GM18907 (cell line): Measurements from ENCODE around the gene PDZRN3.

Source experiments
- ATAC-seq: cut with Tn5 transposase; IDR thresholded peaks from one replicate; pipeline ENCODE4 v1.9.1; 2021; ENCODE audit warnings: mild to moderate bottlenecking, moderate library complexity; ENCODE audit not compliant: unreplicated experiment

The PDZRN3 gene

GRCh38 chr3:73624017-73624820 is 522 bp downstream of the PDZRN3 start:
- no peak for ATAC-seq

- no peak for ATAC-seq
Observed at GRCh38 chr3:73623346-73623745, 1.4 kb downstream of the PDZRN3 start.

- no peak for ATAC-seq
Observed at GRCh38 chr3:73622091-73622805, 2.5 kb downstream of the PDZRN3 start.

- ATAC-seq = no peak
Observed at GRCh38 chr3:73621388-73621787, 3.4 kb downstream of the PDZRN3 start.

GRCh38 chr3:73618461-73618860 is 6.3 kb downstream of the PDZRN3 start:
- ATAC-seq = no peak

- no peak for ATAC-seq
Observed at GRCh38 chr3:73616056-73616455, 8.7 kb downstream of the PDZRN3 start.

- ATAC-seq = no peak
Observed at GRCh38 chr3:73614419-73614818, 10.3 kb downstream of the PDZRN3 start.

- no peak for ATAC-seq
Observed at GRCh38 chr3:73611176-73611575, 13.6 kb downstream of the PDZRN3 start.

- ATAC-seq = no peak
Observed at GRCh38 chr3:73610493-73610892, 14.2 kb downstream of the PDZRN3 start.

GRCh38 chr3:73609655-73610054 is 15.1 kb downstream of the PDZRN3 start:
- ATAC-seq = no peak

GRCh38 chr3:73609315-73609641 is 15.5 kb downstream of the PDZRN3 start:
- ATAC-seq = no peak

GRCh38 chr3:73608456-73609314 is 16.1 kb downstream of the PDZRN3 start:
- no peak for ATAC-seq

GRCh38 chr3:73605861-73606260 is 18.9 kb downstream of the PDZRN3 start:
- no peak for ATAC-seq

GRCh38 chr3:73605412-73605811 is 19.3 kb downstream of the PDZRN3 start:
- ATAC-seq = no peak

GRCh38 chr3:73604451-73604850 is 20.3 kb downstream of the PDZRN3 start:
- no peak for ATAC-seq

- ATAC-seq = no peak
Observed at GRCh38 chr3:73603762-73604171, 21.0 kb downstream of the PDZRN3 start.

GRCh38 chr3:73602170-73602569 is 22.6 kb downstream of the PDZRN3 start:
- ATAC-seq = no peak

GRCh38 chr3:73601481-73601880 is 23.3 kb downstream of the PDZRN3 start:
- ATAC-seq = no peak

- ATAC-seq = no peak
Observed at GRCh38 chr3:73601011-73601410, 23.7 kb downstream of the PDZRN3 start.

- ATAC-seq = no peak
Observed at GRCh38 chr3:73600293-73600938, 24.3 kb downstream of the PDZRN3 start.

- ATAC-seq = no peak
Observed at GRCh38 chr3:73599605-73600004, 25.1 kb downstream of the PDZRN3 start.
